GM19395 (cell line): ENCODE results near the gene TEX2.

Source experiments
- ATAC-seq: cut with Tn5 transposase; IDR thresholded peaks from one replicate; pipeline ENCODE4 v1.9.1; 2021; ENCODE audit warnings: mild to moderate bottlenecking, moderate library complexity; ENCODE audit not compliant: unreplicated experiment

Gene TEX2

DNA sequence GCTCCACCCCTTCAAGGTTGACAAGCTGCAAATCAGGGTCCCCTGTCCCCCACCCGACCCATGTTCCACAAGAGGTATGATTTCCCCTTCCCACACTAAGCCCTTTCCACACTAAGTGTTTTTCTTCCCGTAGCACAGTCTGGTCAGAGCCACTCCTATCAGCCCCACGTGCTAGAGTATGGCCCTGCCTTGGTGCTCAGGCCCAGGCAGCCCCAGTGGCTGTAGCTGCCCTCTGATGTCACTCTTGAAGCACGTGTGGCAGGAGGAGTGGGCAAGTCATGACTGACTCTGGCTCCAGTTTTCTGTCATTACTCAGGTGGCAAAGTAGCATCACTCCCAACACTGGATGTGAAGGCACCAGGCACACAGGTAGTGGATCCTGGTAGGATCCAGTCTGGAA lies 97.7 kb downstream of the TEX2 start:
- ATAC-seq: no peak

DNA sequence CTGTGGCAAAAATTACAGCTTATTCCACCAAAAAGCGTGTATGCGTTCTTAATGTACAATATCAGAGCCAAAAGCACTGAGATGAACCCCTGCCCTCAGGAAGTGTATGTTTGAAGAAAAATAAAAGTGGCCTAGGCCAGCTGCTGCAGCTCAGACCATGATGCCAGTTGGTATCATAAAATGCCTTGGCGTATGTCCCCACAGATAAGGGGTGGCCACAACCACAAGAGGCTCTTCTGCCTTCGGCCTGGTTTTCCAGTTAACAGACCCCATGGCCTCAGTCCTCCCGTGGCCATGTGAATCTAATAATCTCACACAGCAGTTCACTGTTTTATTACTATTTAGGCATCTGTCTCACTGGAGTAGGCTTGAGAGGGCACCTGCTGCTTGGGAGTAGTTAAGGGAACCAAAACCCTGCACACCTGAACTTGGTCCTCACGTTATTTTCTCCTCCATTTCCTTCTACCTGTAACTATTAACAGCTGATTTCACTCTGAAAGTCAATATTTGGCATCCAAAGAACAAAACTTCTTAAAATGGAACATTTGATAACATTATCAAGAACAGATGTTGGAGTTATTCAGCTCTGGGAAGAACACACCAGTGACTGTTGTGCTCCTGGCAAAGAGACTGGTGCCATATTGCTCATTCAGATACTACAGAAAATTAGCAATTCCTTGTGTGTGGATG lies 98.3 kb downstream of the TEX2 start:
- ATAC-seq: no peak

DNA sequence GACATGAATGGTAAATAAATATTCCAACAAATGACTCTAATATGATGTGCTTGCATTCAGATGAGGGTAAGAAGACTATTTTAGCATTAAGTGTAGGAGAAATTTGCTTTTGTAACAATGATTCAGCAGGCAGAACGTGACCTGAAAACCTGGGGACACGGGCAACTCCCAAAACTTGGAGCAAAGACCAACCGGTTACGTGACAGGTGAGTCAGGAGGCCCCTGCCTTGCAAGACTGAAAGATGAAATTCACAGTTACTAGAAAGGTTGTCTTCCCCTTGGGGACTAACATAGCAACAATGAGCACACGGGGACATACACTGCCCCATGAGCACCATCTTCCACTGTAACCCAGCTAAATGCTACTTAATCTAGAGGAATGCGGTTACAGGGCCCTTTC lies 99.6 kb downstream of the TEX2 start:
- ATAC-seq: no peak

DNA sequence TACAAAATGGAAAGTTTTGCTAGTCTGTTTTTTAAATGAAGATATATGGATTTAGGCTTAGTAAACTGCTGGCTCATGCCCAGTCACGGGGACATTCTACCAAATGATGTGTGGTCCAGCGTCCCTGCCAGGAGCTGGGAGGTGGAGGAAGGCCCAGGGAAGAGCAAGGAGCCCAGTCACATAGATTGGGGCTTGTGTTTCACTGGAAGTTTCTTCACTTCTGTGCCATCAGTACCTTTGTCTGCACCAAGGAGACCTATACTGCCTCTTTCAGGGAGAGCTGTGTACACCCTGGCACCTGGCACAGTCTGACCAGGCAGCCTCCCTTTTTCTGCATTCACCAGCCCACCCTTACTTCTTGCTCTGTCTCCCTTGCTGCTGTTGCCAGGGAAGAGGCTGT lies 100.5 kb downstream of the TEX2 start:
- no peak for ATAC-seq

DNA sequence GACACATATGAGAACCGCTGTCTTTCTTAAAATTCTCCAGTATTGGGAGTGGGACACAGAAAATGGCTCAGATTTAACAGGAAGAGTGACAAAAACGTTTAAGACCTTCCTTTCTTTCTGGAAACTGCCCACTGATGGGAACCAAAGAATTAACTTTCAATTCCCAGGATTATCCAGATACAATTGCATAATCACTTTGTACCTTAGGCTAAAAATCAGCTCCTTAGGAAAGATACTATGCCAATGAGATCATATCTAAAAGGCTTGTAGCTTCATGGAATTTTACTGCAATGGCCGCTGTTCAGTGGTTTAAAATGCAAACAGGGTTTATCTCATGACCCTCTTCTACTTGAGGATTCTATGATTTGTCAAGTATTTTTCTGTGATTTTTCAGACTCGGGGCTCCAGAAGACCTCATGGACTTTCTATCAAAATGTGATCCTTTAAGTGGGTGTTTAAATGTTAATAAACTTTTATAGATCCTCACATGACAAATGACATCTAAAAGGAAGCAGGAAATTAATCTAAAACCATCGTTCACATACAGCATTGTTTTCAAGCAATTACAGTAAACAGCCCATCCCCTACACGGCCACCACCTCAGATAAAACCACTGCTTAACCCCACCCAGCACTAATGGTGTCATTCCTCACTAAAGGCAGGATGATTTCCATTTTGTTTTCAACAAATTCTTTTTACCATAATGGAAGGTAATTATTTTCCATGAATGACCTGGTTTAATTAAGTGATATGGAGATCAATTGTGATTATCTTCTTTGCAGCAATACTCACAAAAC lies 101.5 kb downstream of the TEX2 start:
- ATAC-seq: no peak

DNA sequence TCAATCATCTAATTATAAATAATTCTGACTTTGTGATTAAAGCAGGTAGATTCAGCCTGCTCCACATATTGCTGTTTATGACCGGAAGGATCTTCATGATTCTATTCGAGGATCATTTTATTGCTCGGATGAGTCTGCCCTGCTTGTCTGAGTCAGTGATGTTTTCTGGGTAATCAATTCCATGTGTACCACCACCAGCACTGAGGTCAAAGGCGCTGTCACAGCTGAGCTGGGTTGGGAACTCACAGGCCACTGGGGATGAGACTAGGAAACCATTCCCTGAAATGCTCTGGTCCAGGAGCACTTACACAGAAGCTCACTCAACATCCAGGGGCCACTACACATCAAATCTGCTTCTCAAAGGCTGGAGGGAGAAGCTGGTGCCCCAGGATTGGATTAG lies 102.7 kb downstream of the TEX2 start:
- ATAC-seq: no peak

DNA sequence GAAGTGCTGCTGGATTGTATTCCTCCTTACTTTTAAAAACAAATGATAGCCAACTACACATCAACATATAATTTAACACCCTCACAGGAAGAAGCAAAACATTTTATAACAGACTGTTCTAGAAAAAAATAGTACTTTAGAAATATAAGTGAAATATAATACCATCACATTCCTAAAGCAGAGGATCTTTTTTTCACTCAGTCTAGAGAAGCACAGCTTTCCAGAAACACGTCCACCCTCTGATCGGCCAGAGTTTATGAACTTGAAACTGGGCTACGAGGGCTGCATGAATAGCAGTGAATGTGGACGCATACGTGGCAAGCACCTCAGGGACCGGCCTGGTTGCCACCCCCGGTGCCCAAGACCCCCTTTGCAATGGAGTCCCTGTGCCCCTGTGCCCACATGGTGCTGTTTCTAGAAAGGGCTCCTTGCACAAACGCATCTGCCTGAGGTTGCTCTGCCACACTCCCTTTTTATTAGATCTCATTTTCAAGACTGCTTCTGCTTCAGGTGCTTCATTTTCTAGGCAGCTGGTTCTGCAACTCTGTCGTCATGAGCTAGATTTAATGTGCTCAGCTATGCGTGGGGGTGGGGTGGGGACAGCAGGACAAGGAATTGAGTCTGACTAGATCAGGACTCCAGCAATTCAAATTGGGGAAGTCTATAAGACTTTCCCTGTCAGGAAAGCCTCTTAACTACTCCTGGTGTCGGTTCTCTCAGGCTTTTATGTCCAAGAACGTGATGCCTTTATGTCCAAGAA lies 104.0 kb downstream of the TEX2 start:
- no peak for ATAC-seq

DNA sequence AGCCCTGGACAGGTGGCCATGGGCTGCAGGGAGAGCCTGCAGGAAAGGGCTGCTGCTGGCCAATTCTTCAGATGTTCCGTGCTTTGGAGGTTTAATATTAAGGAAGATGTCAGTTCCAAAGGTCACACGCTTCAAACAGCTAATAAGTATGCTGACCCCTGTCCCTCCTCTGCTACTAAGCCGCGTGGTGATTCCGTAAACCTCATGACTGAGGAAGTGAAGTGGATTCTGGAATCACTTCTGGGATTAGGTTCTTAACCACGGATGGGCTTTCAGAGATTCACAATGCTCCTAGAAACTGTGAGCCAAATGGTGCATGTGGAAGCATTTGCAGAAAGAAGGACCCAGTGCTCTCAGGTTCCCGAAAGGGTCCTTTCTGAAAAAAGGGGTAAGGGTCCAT lies 104.7 kb downstream of the TEX2 start:
- no peak for ATAC-seq

DNA sequence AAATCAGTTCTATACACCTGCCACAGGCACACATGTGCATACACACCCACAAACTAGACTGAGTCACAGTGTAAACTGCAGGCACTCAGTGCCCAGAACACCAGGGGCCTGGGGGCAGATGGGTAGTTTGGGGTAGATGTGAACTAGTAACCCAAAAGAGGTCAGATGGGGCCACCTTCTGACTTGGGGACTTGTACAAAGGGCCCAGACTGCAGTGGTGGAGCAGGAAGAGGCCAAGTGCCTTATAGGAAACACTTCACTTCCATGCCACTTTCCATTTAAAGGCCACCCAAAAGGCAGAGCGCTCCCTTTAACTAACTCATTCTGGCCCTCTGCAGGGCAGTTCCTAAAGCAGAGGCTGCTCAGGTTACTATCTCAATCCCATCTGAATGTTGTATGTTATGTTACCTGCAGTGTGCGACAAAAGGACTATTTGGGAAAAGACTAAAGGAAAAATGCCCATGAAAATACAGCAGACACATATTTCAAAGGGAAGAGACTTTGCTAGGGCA lies 105.3 kb downstream of the TEX2 start:
- ATAC-seq: no peak

DNA sequence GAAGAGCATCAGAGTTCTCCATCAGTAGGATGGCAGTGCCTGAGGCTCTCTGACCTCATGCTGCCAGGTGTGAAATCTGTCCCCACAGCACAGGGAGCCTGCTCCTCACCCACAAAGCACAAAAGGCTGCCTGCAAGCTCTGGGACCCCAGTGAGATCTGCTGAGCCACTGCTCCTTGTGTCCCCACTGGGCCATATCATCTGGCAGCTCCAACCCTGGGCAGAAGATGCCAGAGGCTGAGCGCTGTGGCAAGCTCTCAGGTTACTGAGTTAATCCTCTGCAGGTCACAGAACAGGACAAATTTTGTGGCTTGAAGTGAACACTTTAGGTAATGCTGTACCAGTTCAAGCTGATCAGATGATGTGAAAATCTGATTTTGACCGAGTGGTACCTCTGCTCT lies 106.4 kb downstream of the TEX2 start:
- ATAC-seq: no peak

DNA sequence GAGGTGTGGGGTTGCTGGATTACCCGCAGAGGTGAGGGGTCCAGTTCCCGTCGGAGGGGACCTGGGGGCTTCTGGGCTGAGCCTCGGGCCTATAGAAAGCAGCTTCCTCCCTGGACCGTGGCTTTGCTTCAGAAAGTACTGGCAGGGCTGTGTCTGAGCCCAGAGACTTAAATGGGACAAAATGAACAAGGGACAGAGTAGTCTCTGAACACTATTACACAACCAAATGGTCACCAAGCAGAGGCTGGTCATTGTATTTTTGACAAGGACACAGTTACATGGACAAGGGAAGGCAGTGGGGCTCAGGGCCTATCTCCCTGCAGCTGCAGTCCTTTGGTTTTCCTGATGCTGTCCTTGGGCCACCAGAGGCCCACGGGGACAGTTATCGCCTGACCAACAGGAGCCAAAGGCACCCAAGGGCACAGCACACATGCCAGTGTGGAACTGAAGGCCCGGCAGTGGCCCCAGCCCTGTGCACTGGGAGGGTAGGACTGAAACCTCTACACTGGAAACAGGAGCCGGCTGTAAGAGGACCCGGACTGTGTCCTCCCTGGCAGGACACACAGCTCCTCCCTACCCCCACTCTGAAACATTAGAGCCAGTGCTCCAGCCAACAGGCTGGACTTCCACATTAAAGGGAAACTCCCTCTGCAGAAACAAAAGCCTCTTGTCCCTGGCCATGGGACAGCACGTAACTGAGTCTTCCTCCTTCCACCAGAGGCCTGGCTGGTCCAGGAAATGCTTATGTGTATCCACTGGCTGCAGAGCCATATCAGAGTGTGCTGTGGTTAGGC lies 107.1 kb downstream of the TEX2 start:
- no peak for ATAC-seq

DNA sequence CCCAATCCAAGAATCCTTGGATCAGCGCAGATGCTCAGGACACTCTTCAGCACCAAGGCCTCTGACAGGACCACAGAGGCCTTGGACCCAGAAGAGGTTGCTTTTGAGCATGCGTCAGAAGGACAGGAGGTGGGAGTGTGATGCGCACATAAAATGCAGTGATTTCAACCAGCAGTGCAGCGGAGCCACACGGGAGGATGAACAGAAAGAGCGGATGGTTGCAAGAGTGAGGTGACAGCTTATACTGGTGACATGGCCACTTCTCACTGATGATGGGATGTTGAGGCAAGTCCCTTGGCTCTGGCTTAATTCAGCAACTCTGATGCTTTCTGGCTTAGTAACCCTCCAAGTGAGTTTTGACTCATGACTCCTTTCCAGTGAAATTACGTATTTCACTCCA lies 107.9 kb downstream of the TEX2 start:
- no peak for ATAC-seq

DNA sequence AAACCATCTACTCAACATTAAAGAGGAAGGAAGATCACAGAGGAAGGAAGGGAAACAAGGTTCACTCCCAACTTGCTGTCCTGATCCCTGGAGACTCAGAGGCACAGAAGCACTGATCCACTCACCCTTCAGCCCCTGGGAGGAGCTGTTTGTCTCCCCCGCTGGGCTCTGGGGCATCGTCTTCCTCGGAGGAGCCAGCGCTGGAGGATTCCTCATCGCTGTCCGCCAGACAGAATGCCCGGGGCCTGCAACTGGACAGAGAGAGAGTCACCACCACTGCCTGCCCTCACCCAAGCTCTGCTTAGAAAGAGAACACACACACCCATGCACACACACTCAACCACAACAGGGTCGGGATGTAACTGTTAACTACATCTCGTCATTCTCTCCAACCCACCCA lies 108.3 kb downstream of the TEX2 start:
- ATAC-seq: no peak

DNA sequence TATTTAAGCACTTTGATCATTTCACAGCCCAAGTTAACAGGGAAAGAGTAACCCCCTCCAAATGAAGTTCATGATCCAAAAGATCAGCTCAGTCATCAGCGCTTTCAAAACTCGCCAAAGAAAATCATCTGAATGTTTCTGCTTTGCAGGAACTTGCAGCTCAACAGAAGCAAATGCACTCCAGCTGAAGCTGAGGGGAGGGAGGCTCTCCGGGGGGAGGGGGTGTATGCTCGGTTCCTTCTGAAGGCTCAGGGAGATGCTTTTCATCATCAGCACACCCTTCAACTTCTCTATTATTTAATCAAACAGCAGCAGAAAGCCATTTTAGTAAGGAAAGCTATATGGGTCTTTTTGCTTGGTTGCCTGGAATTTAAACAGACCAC lies 108.8 kb downstream of the TEX2 start:
- ATAC-seq: no peak

DNA sequence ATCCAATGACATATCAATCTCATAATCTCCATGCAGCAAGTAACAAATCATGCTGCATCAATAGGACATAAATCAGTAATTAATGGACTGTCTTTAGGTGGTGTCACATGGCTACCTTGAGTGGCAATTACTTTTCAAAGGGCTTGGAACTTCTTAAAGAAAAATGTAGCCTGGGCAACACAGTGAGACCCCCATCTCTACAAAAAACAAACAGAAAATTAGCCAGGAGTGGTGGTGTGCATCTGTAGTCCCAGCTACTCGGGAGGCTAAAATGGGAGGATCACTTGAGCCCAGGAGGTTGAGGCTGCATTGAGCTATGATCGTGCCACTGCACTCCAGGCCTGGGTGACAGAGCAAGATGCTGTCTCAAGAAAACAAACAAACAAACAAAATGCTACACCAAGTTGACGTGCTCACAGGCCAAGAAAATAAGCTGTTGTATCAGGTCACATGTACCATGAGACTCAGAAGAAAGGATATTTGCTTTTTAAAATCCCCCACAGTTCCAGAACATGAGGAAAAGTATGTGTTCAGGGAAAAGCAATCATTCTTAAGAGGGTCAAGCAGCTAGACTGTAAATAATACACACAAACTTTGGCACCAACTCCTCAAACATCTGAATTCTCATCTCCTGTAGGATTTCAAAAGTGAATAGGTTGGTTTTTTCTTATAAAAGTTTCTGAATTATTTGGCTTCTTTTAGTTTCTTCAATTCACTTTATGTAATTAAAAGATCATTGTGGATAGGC lies 109.3 kb downstream of the TEX2 start:
- ATAC-seq: no peak

DNA sequence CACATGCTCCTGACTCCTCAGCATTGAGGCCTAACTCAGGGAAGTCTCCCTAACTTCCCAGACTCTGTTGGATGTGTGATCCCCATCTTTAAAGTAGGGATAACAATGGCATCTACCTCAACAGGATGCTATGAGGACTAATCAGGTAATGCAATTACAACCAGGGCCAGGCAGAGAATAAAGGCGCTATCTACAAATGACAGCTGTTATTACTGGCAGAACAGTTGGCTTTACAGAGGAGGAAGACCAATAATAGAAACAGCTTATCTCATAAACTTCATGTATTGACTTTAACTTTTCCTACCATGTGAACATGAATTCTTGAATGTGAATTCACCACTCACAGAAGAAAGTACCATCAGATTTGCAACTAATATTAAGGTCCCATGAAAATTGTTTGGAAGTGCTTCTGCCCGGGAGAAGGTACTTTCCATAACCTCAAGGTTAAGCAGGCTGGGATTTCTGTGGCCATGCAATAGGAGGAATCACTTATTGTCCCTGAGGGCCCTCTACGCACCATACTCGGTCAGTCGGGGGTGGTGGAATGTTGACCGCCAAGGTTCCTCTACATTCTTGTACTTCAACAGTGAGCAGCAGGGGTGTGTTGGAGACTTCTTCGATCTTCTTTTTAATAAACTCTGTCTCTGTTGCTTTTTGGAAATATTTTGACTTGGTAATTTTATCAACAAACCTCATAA lies 110.5 kb downstream of the TEX2 start:
- no peak for ATAC-seq

DNA sequence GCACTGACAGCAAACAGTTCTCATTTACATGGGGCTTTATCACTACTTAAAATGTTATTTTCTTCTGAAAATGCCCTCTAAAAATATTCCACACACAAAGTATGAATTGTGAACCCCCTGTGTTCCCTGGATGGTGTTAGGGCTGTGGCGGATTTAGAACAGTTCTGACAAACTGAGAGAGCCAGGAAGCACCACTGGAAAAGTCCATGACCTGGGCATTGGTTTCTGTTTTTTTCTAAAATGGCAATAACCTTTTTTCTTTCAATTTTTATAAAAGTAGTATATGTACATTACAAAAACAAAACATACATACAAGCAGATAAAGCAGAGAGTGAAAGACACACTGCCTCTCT lies 112.1 kb downstream of the TEX2 start:
- no peak for ATAC-seq

DNA sequence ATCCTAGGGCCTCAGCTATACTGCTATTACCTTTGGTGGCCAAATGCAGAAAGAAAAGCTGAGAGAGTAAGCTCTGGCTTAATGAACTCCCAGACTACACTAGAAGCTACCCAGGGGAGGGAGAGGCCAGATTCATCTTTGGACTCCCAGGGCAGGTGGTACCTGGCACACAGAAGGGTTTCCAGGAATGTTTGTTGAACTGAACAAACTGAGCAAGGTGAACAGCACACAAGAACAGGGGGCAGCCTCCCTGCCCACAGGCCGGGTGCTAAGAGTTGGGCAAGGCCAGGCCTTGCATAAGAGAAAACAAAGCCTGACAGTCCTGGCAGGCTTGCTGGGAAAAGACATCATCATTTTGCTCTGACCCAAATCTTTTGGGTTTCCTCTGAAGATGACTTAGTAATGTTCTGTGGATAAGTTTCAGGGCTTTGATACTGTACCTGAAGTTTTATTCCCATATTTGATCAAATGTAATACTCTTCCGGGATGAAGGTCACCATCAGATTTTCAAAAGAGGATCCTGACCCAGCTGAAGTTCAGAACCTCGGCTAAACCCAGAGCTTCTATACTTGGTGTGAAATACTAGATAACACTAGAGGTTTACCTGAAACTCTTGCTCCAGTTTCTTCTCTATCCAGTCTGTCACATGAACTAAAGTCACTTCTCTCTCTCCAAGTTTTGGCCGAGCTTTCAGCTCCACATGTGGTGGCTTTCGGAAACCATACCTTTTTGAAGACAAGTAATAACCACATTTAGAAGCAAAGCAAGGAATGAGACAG lies 112.6 kb downstream of the TEX2 start:
- ATAC-seq: no peak

DNA sequence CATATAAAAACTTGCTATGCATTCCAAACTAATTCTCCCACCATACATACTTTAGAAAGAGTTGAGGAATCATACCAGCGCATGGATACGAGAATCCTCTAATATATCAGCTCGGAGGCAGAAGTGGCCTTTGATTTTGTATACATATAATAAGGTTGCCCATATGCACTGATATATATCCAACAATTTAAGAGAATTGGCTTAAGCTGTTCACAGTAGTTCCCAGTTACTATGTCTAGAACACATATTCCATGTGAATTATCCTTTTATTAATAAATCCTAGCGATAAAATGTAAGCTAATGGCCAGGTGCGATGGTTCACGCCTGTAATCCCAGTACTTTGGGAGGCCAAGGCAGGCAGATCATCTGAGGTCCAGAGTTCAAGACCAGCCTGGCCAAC lies 113.9 kb downstream of the TEX2 start:
- no peak for ATAC-seq
